Activated T-helper 1 cell treated with anti-CD3 and anti-CD28 coated beads, Interleukin-2, amount 50 U/mL, for 16 hours (primary cell): ENCODE results near the gene MT1F.
"Not testable (repeated sequence)": the region's sequence is repeated elsewhere in the genome, so short reads cannot be mapped to it uniquely, and the experiment has no call there.

Experiments used
- DNase-seq, 2 donors: peaks; one replicate each; pipeline ENCODE4 v3.0.0-alpha.2; 2020; ENCODE audit warnings: low read depth in 1 of 2, low spot score in 1 of 2

Gene MT1F

GRCh38 chr16:56657555-56658326 is at the start of gene MT1F:
MT1F (plus strand) TSS chr16:56657959; CDS start chr16:56658059, 100 bp downstream.
- DNase-seq, result peak; percentile 37 to 57

- peak; percentile 66 to 78 for DNase-seq
Observed at GRCh38 chr16:56608043-56608875, 49.5 kb upstream of the MT1F start, which contains the start of gene MT2A. MT2A (plus strand) TSS chr16:56608584; CDS start chr16:56608656, 72 bp downstream.

GRCh38 chr16:56608876-56609462 is 48.8 kb upstream of the MT1F start:
- no peak for DNase-seq

- peak; percentile 17 to 54 for DNase-seq
Observed at GRCh38 chr16:56609463-56609921, 48.3 kb upstream of the MT1F start.

- DNase-seq, result peak in 1 of 2 donors; percentile 45
Observed at GRCh38 chr16:56610017-56610608, 47.6 kb upstream of the MT1F start.

- no peak for DNase-seq
Observed at GRCh38 chr16:56610609-56611111, 47.1 kb upstream of the MT1F start.

GRCh38 chr16:56611281-56611833 is 46.4 kb upstream of the MT1F start:
- no peak for DNase-seq

- no peak for DNase-seq
Observed at GRCh38 chr16:56613706-56614105, 44.1 kb upstream of the MT1F start.

- DNase-seq, result no peak
Observed at GRCh38 chr16:56614549-56614991, 43.2 kb upstream of the MT1F start.

- no peak for DNase-seq
Observed at GRCh38 chr16:56615353-56615752, 42.4 kb upstream of the MT1F start.

- DNase-seq, result no peak
Observed at GRCh38 chr16:56616608-56617211, 41.0 kb upstream of the MT1F start.

GRCh38 chr16:56617212-56618085 is 40.3 kb upstream of the MT1F start:
- no peak for DNase-seq

- DNase-seq, result no peak
Observed at GRCh38 chr16:56618138-56618537, 39.6 kb upstream of the MT1F start.

GRCh38 chr16:56620339-56620897 is 37.3 kb upstream of the MT1F start:
- DNase-seq, result no peak

GRCh38 chr16:56621665-56622445 is 35.9 kb upstream of the MT1F start:
- not testable (repeated sequence) for DNase-seq

GRCh38 chr16:56623184-56623583 is 34.6 kb upstream of the MT1F start:
- not testable (repeated sequence) for DNase-seq

GRCh38 chr16:56623637-56624036 is 34.1 kb upstream of the MT1F start:
- DNase-seq, result no peak
